Hepatocyte (in vitro differentiated cells): ENCODE measurements around the gene MYBPC3. TPM values are rescaled to one million over a fixed set of nuclear protein-coding genes. Genes with fewer than 3 reads are reported as not detected.
"Not testable (repeated sequence)": the region's sequence is repeated elsewhere in the genome, so short reads cannot be mapped to it uniquely, and the experiment has no call there.

Experiments used
- DNase-seq: peaks from one replicate; pipeline ENCODE4 v3.0.0-alpha.2; 2016; ENCODE audit warnings: low spot score
- H2AFZ ChIP-seq: fragments of 200-600 bp; sonication (generic); 2 replicates; pipeline ENCODE4 v1.6.0; 2016; ENCODE audit warnings: antibody characterized with exemption, mild to moderate bottlenecking
- H3K27ac ChIP-seq: fragments of 200-600 bp; sonication (generic); 2 replicates; pipeline ENCODE4 v1.5.1; 2016; ENCODE audit warnings: mild to moderate bottlenecking
- H3K27me3 ChIP-seq: fragments of 200-600 bp; sonication (generic); 2 replicates; pipeline ENCODE4 v1.6.1; 2016
- H3K36me3 ChIP-seq: fragments of 200-600 bp; sonication (generic); replicated peaks from 2 replicates; pipeline ENCODE4 v1.5.1; 2016; ENCODE audit warnings: low read depth; ENCODE audit not compliant: insufficient read depth
- H3K4me1 ChIP-seq: fragments of 200-600 bp; sonication (generic); 2 replicates; pipeline ENCODE4 v1.5.1; 2016; ENCODE audit warnings: mild to moderate bottlenecking, moderate library complexity; ENCODE audit not compliant: insufficient read depth
- H3K4me2 ChIP-seq: fragments of 200-600 bp; sonication (generic); 2 replicates; pipeline ENCODE4 v1.6.0; 2016
- H3K4me3 ChIP-seq: fragments of 200-600 bp; sonication (generic); 2 replicates; pipeline ENCODE4 v1.5.1; 2016; ENCODE audit warnings: mild to moderate bottlenecking
- H3K79me2 ChIP-seq: fragments of 200-600 bp; sonication (generic); 2 replicates; pipeline ENCODE4 v1.6.0; 2017; ENCODE audit warnings: mild to moderate bottlenecking
- H3K9me2 ChIP-seq: fragments of 200-600 bp; sonication (generic); replicated peaks from 2 replicates; pipeline ENCODE4 v1.6.0; 2017; ENCODE audit warnings: mild to moderate bottlenecking; ENCODE audit not compliant: insufficient read depth
- H3K9me3 ChIP-seq: fragments of 200-600 bp; sonication (generic); 2 replicates; pipeline ENCODE4 v1.5.1; 2016; ENCODE audit warnings: low read depth, mild to moderate bottlenecking
- H4K20me1 ChIP-seq: fragments of 200-600 bp; sonication (generic); 2 replicates; pipeline ENCODE4 v1.6.0; 2016; ENCODE audit warnings: mild to moderate bottlenecking; ENCODE audit not compliant: insufficient read depth, poor library complexity, severe bottlenecking
- CTCF ChIP-seq: fragments of 200-600 bp; sonication (generic); IDR thresholded peaks from 2 replicates; pipeline ENCODE4 v1.5.1; 2016; ENCODE audit warnings: antibody characterized with exemption, mild to moderate bottlenecking; ENCODE audit not compliant: poor library complexity
- EZH2 ChIP-seq: fragments of 200-600 bp; sonication (generic); IDR thresholded peaks from 2 replicates; pipeline ENCODE4 v1.6.1; 2016; ENCODE audit warnings: antibody characterized with exemption, mild to moderate bottlenecking, borderline replicate concordance
- EZH2phosphoT487 ChIP-seq: fragments of 200-600 bp; sonication (generic); IDR thresholded peaks from one replicate; pipeline ENCODE4 v1.6.1; 2018; ENCODE audit warnings: antibody characterized with exemption, mild to moderate bottlenecking, low read depth, moderate library complexity; ENCODE audit not compliant: unreplicated experiment, severe bottlenecking
- WGBS: methylation state at CpG from one replicate; pipeline ENCODE4 v1.1.6; 2016; ENCODE audit warnings: low lambda C conversion rate; ENCODE audit errors: missing lambda C conversion rate; 5-methylcytosine and 5-hydroxymethylcytosine counted together
- polyA plus RNA-seq: library from polyadenylated mRNA; unstranded; fragments of >200 nt; fragmentation: Nextera tagmentation; extraction: Ambion mirVana; gene quantifications from 2 replicates; pipeline ENCODE4 v1.2.1, GENCODE V29; 2016
- total RNA-seq: library from RNA; depleted of rRNA; stranded (reverse); fragments of >200 nt; gene quantifications from 2 replicates; pipeline ENCODE4 v1.2.3, GENCODE V29; 2014

The MYBPC3 gene
- total and polyA plus RNA-seq, 2 experiments from 2014 or later: 0.51 to 1.4 TPM

GRCh38 chr11:47335733-47336132 lies 16.8 kb downstream of the MYBPC3 start:
- Histone ChIP-seq H3K27ac (no peak overlapping the region), H3K36me3 (no peaks in the 10 kb centered on the region), H3K4me3 (no peak overlapping the region), H2AFZ (no peak overlapping the region), H3K4me1 (no peaks in the 10 kb centered on the region), H3K27me3 (no peaks in the 10 kb centered on the region), H3K4me2 (no peak overlapping the region), H3K9me3 (no peaks in the 10 kb centered on the region), H3K9me2 (no peaks in the 10 kb centered on the region), H4K20me1 (no peaks in the 10 kb centered on the region), H3K79me2 (no peaks in the 10 kb centered on the region)
- TF ChIP-seq EZH2: no peak
- no peak for TF ChIP-seq CTCF
- no peak for TF ChIP-seq EZH2phosphoT487
- DNase-seq: no peak
- WGBS: 88% methylated on average over 8 of the region's 9 CpGs

GRCh38 chr11:47334699-47335411 lies 17.6 kb downstream of the MYBPC3 start:
- H3K27ac ChIP-seq, H2AFZ ChIP-seq, H3K4me2 ChIP-seq, H3K79me2 ChIP-seq, H3K9me2 ChIP-seq, H3K4me3 ChIP-seq, H4K20me1 ChIP-seq, H3K9me3 ChIP-seq, H3K36me3 ChIP-seq, H3K27me3 ChIP-seq, H3K4me1 ChIP-seq, DNase-seq: not testable (repeated sequence)
- WGBS: 95% methylated on average over 16 of the region's 16 CpGs

GRCh38 chr11:47333886-47334443 lies 18.5 kb downstream of the MYBPC3 start:
- Histone ChIP-seq H3K4me1 (no peaks in the 10 kb centered on the region), H3K4me2 (no peak overlapping the region), H2AFZ (no peak overlapping the region), H3K79me2 (no peaks in the 10 kb centered on the region), H3K27ac (no peak overlapping the region), H3K9me2 (no peaks in the 10 kb centered on the region), H3K4me3 (no peak overlapping the region), H4K20me1 (no peaks in the 10 kb centered on the region), H3K36me3 (no peaks in the 10 kb centered on the region), H3K27me3 (no peaks in the 10 kb centered on the region), H3K9me3 (no peaks in the 10 kb centered on the region)
- TF ChIP-seq EZH2phosphoT487 (no peak), EZH2 (no peak), CTCF (no peak)
- 90% methylated on average over 8 of the region's 8 CpGs for WGBS
- DNase-seq: no peak

GRCh38 chr11:47333526-47333845 lies 19.0 kb downstream of the MYBPC3 start:
- TF ChIP-seq CTCF (no peak), EZH2phosphoT487 (no peak), EZH2 (no peak)
- Histone ChIP-seq H2AFZ (no peak overlapping the region), H3K4me1 (no peaks in the 10 kb centered on the region), H3K27ac (no peak overlapping the region), H3K27me3 (no peaks in the 10 kb centered on the region), H4K20me1 (no peaks in the 10 kb centered on the region), H3K9me2 (no peaks in the 10 kb centered on the region), H3K4me3 (no peak overlapping the region), H3K4me2 (no peak overlapping the region), H3K36me3 (no peaks in the 10 kb centered on the region), H3K79me2 (no peaks in the 10 kb centered on the region), H3K9me3 (no peaks in the 10 kb centered on the region)
- DNase-seq: no peak
- whole genome bisulfite sequencing: 97% methylated on average over 14 of the region's 14 CpGs
